HEK293 (cell line): ENCODE results near the gene RNPEP.
A peak's percentile ranks its signal among the peaks of the same experiment; 100 is the strongest.

ENCODE experiments used
- CTCF ChIA-PET: fragments of 350-600 bp; formaldehyde crosslinking; extraction: SDS; loops from one replicate; lab custom pipeline; 2021; ENCODE audit warnings: antibody characterized with exemption; lab: Yijun Ruan, JAX
- POLR2A ChIA-PET: fragments of 300-600 bp; formaldehyde crosslinking; extraction: SDS; loops from one replicate; lab custom pipeline; 2020; ENCODE audit warnings: antibody characterized with exemption, inconsistent platforms; lab: Yijun Ruan, JAX
- H3K27ac ChIP-seq: fragments of 200-500 bp; sonication (Bioruptor generic); 2 replicates; pipeline ENCODE4 v1.5.1; 2014; ENCODE audit warnings: low read depth, low read length, control low read depth, inconsistent platforms; ENCODE audit errors: extremely low read depth
- H3K36me3 ChIP-seq, 2 experiments: fragments of 200-500 bp in 1 of 2; sonication (Bioruptor generic) in 1 of 2; 1 replicate in 1 of 2; 2 replicates in 1 of 2; pipeline ENCODE4 v1.5.1; 2014 to 2017; ENCODE audit warnings: inconsistent platforms in 2 of 2, low read length in 2 of 2; ENCODE audit not compliant: control insufficient read depth in 2 of 2, insufficient read depth in 1 of 2
- H3K4me1 ChIP-seq: fragments of 200-500 bp; sonication (Bioruptor generic); 2 replicates; pipeline ENCODE4 v1.5.1; 2014; ENCODE audit warnings: mild to moderate bottlenecking, low read length, inconsistent platforms; ENCODE audit not compliant: control insufficient read depth, insufficient read depth
- H3K4me3 ChIP-seq: 2 replicates; pipeline ENCODE4 v1.5.1; 2011; ENCODE audit warnings: low read depth, mild to moderate bottlenecking, control low read depth, low read length, moderate library complexity
- H3K9me3 ChIP-seq: fragments of 200-500 bp; sonication (Bioruptor generic); 2 replicates; pipeline ENCODE4 v1.5.1; 2014; ENCODE audit warnings: low read depth, low read length, inconsistent platforms; ENCODE audit not compliant: control insufficient read depth, insufficient read depth
- GLIS1 ChIP-seq: fragments of 450-650 bp; formaldehyde crosslinking; IDR thresholded peaks from 2 replicates; pipeline ENCODE4 v1.5.1; 2016; ENCODE audit warnings: missing biosample characterization, missing genetic modification characterization
- HOXD13 ChIP-seq: sonication (generic); formaldehyde crosslinking; IDR thresholded peaks from 2 replicates; pipeline ENCODE4 v1.8.0; 2022; ENCODE audit warnings: missing genetic modification reagents, borderline replicate concordance
- SCRT2 ChIP-seq: fragments of 450-650 bp; formaldehyde crosslinking; IDR thresholded peaks from 2 replicates; pipeline ENCODE4 v1.5.1; 2016; ENCODE audit warnings: missing biosample characterization, missing genetic modification characterization
- ZBTB48 ChIP-seq: fragments of 450-650 bp; formaldehyde crosslinking; IDR thresholded peaks from 2 replicates; pipeline ENCODE4 v1.5.1; 2016; ENCODE audit warnings: missing biosample characterization, missing genetic modification characterization
- ZBTB8A ChIP-seq: fragments of 450-650 bp; formaldehyde crosslinking; IDR thresholded peaks from 2 replicates; pipeline ENCODE4 v1.5.1; 2016; ENCODE audit warnings: missing biosample characterization, missing genetic modification characterization
- ZEB2 ChIP-seq: fragments of 450-650 bp; formaldehyde crosslinking; IDR thresholded peaks from 2 replicates; pipeline ENCODE4 v1.5.1; 2016; ENCODE audit warnings: missing biosample characterization, missing genetic modification characterization
- ZFP37 ChIP-seq: fragments of 450-650 bp; formaldehyde crosslinking; IDR thresholded peaks from 2 replicates; pipeline ENCODE4 v1.5.1; 2016; ENCODE audit warnings: missing biosample characterization, missing genetic modification characterization
- ZNF157 ChIP-seq: fragments of 450-650 bp; formaldehyde crosslinking; IDR thresholded peaks from 2 replicates; pipeline ENCODE4 v1.5.1; 2016; ENCODE audit warnings: missing biosample characterization, missing genetic modification characterization
- ZNF2 ChIP-seq: fragments of 450-650 bp; formaldehyde crosslinking; IDR thresholded peaks from 2 replicates; pipeline ENCODE4 v1.5.1; 2016; ENCODE audit warnings: missing biosample characterization, missing genetic modification characterization
- ZNF202 ChIP-seq: fragments of 450-650 bp; formaldehyde crosslinking; IDR thresholded peaks from 2 replicates; pipeline ENCODE4 v1.5.1; 2016; ENCODE audit warnings: missing biosample characterization, missing genetic modification characterization, borderline replicate concordance
- ZNF366 ChIP-seq: fragments of 450-650 bp; formaldehyde crosslinking; conservative IDR thresholded peaks from 2 replicates; pipeline ENCODE4 v1.5.1; 2016; ENCODE audit warnings: missing biosample characterization, missing genetic modification characterization
- ZNF521 ChIP-seq: fragments of 450-650 bp; formaldehyde crosslinking; IDR thresholded peaks from 2 replicates; pipeline ENCODE4 v1.5.1; 2017; ENCODE audit warnings: missing biosample characterization, mild to moderate bottlenecking, missing genetic modification characterization
- ZNF654 ChIP-seq: fragments of 450-650 bp; formaldehyde crosslinking; IDR thresholded peaks from 2 replicates; pipeline ENCODE4 v1.5.1; 2016; ENCODE audit warnings: low read depth, missing biosample characterization, missing genetic modification characterization
- ZNF670 ChIP-seq: fragments of 450-650 bp; formaldehyde crosslinking; IDR thresholded peaks from 2 replicates; pipeline ENCODE4 v1.5.1; 2016; ENCODE audit warnings: missing biosample characterization, missing genetic modification characterization, low read depth
- ZNF76 ChIP-seq: fragments of 450-650 bp; formaldehyde crosslinking; IDR thresholded peaks from 2 replicates; pipeline ENCODE4; 2016; ENCODE audit warnings: low read depth, missing biosample characterization, missing genetic modification characterization, borderline replicate concordance
- ZNF768 ChIP-seq: fragments of 450-650 bp; formaldehyde crosslinking; IDR thresholded peaks from 2 replicates; pipeline ENCODE4 v1.5.1; 2018; ENCODE audit warnings: missing biosample characterization, mild to moderate bottlenecking, missing genetic modification characterization
- ZNF785 ChIP-seq: fragments of 450-650 bp; formaldehyde crosslinking; IDR thresholded peaks from 2 replicates; pipeline ENCODE4 v1.5.1; 2016; ENCODE audit warnings: missing biosample characterization, missing genetic modification characterization
- ZNF791 ChIP-seq: fragments of 450-650 bp; formaldehyde crosslinking; IDR thresholded peaks from 2 replicates; pipeline ENCODE4 v1.5.1; 2016; ENCODE audit warnings: missing biosample characterization, missing genetic modification characterization
- ZNF837 ChIP-seq: fragments of 450-650 bp; formaldehyde crosslinking; IDR thresholded peaks from 2 replicates; pipeline ENCODE4 v1.5.1; 2016; ENCODE audit warnings: missing biosample characterization, missing genetic modification characterization
- TF ChIP-seq, protein P1 (sequence below): fragments of 450-650 bp; formaldehyde crosslinking; IDR thresholded peaks from 2 replicates; pipeline ENCODE4 v1.5.1; 2016; ENCODE audit warnings: missing biosample characterization, missing genetic modification characterization
- TF ChIP-seq, protein P2 (sequence below): fragments of 450-650 bp; formaldehyde crosslinking; IDR thresholded peaks from 2 replicates; pipeline ENCODE4 v1.5.1; 2016; ENCODE audit warnings: missing biosample characterization, missing genetic modification characterization
- TF ChIP-seq, protein P3 (sequence below): IDR thresholded peaks from 2 replicates; pipeline ENCODE4 v1.6.1; 2011; ENCODE audit warnings: mild to moderate bottlenecking, low read depth, low read length, borderline replicate concordance

Gene RNPEP

DNA sequence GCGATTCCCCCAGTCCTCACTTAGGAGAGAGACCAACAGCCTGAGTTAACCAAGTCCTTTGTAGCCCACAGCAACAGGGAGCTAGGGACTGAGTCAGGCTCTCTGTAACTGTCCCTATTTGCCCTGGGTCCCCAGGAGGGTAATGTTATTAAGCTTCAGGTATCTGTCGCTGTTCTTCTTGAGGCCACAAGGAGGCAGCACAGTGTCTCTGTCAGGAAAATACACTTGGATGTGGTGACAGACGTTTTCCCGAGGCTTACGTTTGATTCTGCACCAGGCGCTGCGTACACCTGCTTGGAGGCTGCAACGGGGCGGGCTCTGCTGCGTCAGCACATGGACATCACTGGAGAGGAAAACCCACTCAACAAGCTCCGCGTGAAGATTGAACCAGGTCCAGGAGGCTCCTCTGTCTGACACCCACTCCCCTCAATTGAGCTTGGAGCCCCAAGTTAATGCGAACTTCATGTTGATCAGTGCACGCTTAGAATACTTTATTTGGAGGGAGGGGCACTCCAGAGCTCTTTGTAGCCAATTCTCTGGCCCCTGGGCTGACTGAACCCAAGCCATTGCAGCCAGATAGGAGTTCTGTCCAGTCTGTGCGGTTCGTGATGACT lies 17.3 kb downstream of the RNPEP start:
- Histone ChIP-seq H3K27ac (no peak overlapping the region), H3K4me3 (no peak overlapping the region), H3K4me1 (no peaks in the 10 kb centered on the region), H3K9me3 (no peaks in the 10 kb centered on the region), H3K36me3 (peaks cover 44 to 89% of the 10 kb centered on the region in 2 experiments)
- TF ChIP-seq, protein P1, sequence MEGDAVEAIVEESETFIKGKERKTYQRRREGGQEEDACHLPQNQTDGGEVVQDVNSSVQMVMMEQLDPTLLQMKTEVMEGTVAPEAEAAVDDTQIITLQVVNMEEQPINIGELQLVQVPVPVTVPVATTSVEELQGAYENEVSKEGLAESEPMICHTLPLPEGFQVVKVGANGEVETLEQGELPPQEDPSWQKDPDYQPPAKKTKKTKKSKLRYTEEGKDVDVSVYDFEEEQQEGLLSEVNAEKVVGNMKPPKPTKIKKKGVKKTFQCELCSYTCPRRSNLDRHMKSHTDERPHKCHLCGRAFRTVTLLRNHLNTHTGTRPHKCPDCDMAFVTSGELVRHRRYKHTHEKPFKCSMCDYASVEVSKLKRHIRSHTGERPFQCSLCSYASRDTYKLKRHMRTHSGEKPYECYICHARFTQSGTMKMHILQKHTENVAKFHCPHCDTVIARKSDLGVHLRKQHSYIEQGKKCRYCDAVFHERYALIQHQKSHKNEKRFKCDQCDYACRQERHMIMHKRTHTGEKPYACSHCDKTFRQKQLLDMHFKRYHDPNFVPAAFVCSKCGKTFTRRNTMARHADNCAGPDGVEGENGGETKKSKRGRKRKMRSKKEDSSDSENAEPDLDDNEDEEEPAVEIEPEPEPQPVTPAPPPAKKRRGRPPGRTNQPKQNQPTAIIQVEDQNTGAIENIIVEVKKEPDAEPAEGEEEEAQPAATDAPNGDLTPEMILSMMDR (tag by site-specific recombination), result peak; percentile 53
- TF ChIP-seq ZNF2 (tag by site-specific recombination) (0 out of 2 replicates have a peak, but pooled peaks have one; percentile 28), ZFP37 (tag by site-specific recombination) (no peak), ZNF202 (tag by site-specific recombination) (no peak), ZBTB48 (tag by site-specific recombination) (peak; percentile 82), ZNF791 (no peak), ZNF654 (tag by site-specific recombination) (peak; percentile 40), GLIS1 (tag by site-specific recombination) (peak; percentile 48; the same call in 1 of the 2 replicates), SCRT2 (peak; percentile 35; the same call in 1 of the 2 replicates), ZNF768 (tag by site-specific recombination) (no peak), ZEB2 (tag by site-specific recombination) (0 out of 2 replicates have a peak, but pooled peaks have one; percentile 26)
- POLR2A ChIA-PET, result interaction anchor here (0.8 to 2.0 kb wide), 4 partner anchors 11 to 23 kb away, joined by 3 to 13 read pairs (median 6); partner anchors contain the start of genes ELF3 and RNPEP
- CTCF ChIA-PET, result interaction anchor here (0.6 to 5.6 kb wide), 52 partner anchors 9 to 852 kb away, joined by 3 to 123 read pairs (median 4); partner anchors contain the start of genes ELF3, GPR37L1, LMOD1 and RNPEP

DNA sequence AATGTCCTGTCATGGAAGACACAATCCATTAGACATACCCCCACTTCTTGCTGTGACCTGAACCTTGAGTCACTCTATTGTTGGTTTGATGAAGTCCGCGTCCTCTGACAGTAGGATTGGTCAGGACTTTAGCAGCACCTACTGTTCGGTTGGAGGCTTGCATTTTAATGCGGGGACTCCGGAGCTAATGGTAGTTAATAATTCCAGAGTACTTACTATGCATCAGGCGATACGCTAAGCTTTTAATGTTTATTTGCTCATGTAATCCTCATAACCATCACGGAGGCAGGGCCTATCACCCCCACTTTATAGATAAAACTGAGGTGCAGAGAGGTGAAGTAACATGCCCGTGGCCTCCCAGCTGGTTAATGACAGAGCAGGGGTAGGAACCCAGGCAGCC lies 20.1 kb downstream of the RNPEP start:
- CTCF ChIA-PET, result interaction anchor here (1.3 to 5.6 kb wide), 3 partner anchors 107 to 133 kb away, joined by 4 to 123 read pairs (median 5); partner anchors contain the start of gene GPR37L1
- POLR2A ChIA-PET, result no interaction called here

More for the DNA sequence above, 20.1 kb downstream of the RNPEP start:
- Histone ChIP-seq H3K27ac (no peak overlapping the region), H3K36me3 (peaks cover 29 to 78% of the 10 kb centered on the region in 2 experiments; a peak in 2 of 3 replicates), H3K9me3 (no peaks in the 10 kb centered on the region), H3K4me1 (no peaks in the 10 kb centered on the region), H3K4me3 (no peak overlapping the region)
- TF ChIP-seq ZNF157 (no peak), ZNF76 (tag by site-specific recombination) (no peak), HOXD13 (CRISPR knock-in tag) (no peak), ZBTB8A (tag by site-specific recombination) (no peak), ZNF366 (tag by site-specific recombination) (no peak), ZNF670 (no peak), ZNF837 (tag by site-specific recombination) (no peak), SCRT2 (no peak), ZNF785 (tag by site-specific recombination) (no peak), ZNF521 (tag by site-specific recombination) (no peak)
- TF ChIP-seq, protein P2, sequence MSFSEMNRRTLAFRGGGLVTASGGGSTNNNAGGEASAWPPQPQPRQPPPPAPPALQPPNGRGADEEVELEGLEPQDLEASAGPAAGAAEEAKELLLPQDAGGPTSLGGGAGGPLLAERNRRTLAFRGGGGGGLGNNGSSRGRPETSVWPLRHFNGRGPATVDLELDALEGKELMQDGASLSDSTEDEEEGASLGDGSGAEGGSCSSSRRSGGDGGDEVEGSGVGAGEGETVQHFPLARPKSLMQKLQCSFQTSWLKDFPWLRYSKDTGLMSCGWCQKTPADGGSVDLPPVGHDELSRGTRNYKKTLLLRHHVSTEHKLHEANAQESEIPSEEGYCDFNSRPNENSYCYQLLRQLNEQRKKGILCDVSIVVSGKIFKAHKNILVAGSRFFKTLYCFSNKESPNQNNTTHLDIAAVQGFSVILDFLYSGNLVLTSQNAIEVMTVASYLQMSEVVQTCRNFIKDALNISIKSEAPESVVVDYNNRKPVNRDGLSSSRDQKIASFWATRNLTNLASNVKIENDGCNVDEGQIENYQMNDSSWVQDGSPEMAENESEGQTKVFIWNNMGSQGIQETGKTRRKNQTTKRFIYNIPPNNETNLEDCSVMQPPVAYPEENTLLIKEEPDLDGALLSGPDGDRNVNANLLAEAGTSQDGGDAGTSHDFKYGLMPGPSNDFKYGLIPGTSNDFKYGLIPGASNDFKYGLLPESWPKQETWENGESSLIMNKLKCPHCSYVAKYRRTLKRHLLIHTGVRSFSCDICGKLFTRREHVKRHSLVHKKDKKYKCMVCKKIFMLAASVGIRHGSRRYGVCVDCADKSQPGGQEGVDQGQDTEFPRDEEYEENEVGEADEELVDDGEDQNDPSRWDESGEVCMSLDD (tag by site-specific recombination), result no peak
- TF ChIP-seq, protein P3, sequence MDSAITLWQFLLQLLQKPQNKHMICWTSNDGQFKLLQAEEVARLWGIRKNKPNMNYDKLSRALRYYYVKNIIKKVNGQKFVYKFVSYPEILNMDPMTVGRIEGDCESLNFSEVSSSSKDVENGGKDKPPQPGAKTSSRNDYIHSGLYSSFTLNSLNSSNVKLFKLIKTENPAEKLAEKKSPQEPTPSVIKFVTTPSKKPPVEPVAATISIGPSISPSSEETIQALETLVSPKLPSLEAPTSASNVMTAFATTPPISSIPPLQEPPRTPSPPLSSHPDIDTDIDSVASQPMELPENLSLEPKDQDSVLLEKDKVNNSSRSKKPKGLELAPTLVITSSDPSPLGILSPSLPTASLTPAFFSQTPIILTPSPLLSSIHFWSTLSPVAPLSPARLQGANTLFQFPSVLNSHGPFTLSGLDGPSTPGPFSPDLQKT, result no peak
